ENCODE data around the gene NT5C3B.
A peak's percentile ranks its signal among the peaks of the same experiment; 100 is the strongest.

The NT5C3B gene

DNA sequence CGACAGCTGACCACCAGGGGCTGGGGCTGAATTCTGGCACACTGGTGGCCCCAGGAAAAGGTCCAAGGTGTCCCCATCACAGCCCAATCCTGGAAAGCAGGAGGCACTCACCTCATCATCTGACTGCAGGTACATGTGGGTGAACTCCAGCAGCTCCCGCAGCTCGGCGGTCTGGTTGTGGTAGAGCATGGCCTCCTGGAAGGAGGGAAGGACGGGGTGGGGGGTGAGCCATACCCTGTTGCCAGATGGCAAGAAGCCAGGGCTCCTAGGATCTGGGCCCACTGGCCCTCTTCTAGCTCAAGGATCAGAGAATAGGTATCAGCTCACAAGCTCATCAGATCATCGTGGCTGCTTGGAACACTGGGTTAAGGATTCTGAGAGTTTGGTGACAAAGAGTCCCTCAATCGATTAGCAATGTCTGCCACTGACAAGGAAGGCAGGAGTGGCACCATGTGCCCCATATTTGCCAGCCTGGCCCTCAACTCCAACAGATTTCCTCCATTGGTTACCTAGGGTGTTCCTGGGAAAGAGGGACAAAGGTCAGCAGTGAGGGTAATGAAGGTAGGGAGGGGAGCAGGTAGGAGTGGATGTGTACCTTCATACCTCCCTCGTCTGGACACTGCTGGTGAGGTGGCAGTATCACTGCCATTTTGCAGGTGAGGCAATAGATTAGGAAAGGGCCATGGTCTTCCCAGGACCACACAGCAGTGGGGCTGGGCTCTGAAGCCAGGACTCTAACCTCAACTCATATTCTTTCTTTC is 29.2 kb downstream of the NT5C3B start:
- DNase-seq = no peak

DNA sequence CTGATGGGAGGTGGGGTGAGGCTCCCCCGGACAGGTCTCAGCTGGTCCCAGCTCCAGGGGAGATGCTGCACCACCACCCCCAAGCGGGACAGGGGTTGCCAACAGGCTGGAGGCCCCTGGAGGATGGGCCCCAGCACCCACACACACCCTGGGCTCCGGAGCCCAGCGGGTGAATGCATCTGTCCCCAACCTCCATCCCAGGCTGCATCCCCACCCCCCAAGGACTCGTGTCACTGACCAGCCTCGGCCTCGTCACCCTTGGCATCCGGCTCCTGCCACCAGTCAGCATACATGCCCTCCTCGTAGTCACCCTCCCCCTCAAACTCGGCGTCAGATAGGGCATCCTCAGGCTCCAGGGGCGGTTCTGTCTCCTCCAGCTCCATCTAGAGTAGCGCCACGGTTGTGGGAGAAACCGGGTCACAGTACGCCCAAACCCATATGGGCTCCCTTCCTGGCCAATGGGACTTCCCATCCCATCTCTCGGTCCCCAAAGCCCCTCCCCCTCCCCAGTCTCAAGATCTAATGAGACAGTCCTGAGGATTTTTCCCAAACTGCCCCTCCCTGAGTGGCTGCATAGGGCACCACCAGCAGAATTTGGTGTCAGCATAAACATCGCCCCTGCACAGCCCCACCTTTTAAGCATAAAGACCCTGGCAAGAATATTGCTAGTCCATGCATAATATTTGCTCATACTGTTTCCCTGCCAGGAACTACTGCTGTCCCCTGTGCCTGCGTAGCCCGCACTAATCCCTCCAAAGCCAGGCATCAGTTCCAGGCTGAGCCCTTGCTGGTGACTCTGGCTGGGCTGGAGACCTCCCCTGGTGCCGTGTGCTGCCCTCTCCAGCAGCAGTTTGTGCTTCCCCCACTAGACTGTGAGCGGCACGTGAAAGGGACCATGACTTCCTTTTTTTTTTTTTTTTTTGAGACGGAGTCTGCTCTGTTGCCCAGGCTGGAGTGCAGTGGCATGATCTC is 32.7 kb downstream of the NT5C3B start:
- DNase-seq = peak; percentile 28 to 59

GRCh38 chr17:41801374-41802271 is 34.4 kb downstream of the NT5C3B start:
- peak; percentile 38 to 50 for DNase-seq

- DNase-seq = no peak
These were observed 35.2 kb downstream of the NT5C3B start for GRCh38 chr17:41800601-41801373.

DNA sequence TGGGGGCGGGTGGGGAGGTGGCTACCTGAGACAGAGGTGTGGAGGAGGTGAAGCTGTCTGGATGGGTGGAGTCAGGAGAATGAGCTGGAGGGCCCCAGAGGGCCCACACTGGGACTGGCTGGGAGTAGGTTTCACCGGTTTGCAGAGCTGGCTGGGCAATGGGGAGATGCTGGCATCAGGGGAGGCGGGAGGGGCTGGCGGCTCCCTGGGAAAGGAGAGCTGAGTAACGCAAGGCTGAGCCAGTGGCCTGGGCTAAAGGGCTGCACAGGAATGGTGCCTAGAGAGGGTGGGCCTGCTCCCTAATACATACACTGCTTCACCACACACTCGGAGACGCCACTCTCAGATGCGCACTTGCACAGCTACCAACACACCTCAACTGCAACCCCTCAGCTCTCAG is 36.7 kb downstream of the NT5C3B start:
- no peak for DNase-seq

DNA sequence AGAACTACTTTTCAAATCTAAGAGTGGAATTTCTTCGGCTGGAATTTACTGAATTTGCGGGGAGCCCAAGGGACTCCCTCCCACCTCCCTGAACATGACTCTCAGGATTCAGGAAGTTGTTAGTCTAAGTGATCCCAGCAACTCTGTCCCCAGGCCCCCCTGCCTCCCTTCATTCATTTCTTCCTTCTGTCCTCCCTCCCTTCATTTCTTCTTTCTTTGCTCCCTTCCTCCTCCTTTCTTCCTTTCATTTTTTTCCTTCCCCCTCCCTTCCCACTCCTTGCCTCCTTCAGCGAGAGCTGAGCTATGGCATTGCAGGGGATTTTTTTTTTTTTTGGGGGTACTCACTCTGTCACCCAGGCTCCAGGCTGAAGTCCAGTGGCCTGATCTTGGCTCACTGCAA is 38.7 kb downstream of the NT5C3B start:
- DNase-seq = no peak

DNA sequence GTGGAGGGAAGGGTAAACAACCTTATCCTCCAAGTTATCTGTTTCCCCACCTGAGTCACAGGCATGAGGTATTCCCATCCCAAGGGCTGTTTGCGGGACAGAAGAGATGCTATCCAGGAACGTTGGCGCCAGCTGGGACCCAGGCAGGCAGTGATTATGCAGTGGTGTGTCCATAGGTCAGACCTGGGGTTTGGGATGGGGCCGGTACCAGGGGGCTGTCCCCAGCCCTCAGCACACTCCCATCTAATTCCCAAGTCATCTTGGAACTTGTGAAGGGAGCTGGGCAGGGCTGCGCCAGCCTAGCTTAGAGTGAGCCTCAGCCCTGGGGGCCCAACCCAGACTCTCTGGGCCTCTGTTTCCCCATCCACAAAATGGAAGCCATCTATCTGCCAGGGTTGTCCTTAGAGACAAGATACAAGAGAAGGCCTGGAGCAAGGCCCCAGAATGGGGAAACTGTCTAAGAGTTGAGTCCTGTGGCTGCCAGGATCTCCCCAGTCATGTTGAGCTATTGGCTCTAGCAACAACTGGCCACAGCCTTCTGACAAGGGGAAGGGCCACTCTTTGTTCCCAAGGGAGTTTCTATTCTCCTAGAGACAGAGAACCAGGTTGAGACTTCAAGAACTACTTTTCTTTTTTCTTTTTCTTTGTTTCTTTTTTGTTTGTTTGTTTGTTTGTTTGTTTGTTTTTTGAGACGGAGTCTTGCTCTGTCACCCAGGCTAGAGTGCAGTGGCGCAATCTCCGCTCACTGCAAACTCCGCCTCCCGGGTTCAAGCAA is 39.7 kb downstream of the NT5C3B start:
- DNase-seq = no peak

- no peak for DNase-seq
These were observed 41.5 kb downstream of the NT5C3B start for GRCh38 chr17:41794540-41794975.

- no peak for DNase-seq
These were observed 42.1 kb downstream of the NT5C3B start for GRCh38 chr17:41793784-41794539.

GRCh38 chr17:41792845-41793783 is 42.9 kb downstream of the NT5C3B start:
- DNase-seq = no peak

- DNase-seq = no peak
These were observed 49.0 kb downstream of the NT5C3B start for GRCh38 chr17:41787021-41787418.

- peak; percentile 99 for DNase-seq
These were observed 49.6 kb downstream of the NT5C3B start, which contains the start of gene JUP for GRCh38 chr17:41786227-41787020. Gene JUP, minus strand, starts transcription at chr17:41786711. Its CDS starts 14,857 bp downstream, at chr17:41771854.

GRCh38 chr17:41785859-41786226 is 50.2 kb downstream of the NT5C3B start:
- peak in 1 of 2 experiments; percentile 54 for DNase-seq

DNA sequence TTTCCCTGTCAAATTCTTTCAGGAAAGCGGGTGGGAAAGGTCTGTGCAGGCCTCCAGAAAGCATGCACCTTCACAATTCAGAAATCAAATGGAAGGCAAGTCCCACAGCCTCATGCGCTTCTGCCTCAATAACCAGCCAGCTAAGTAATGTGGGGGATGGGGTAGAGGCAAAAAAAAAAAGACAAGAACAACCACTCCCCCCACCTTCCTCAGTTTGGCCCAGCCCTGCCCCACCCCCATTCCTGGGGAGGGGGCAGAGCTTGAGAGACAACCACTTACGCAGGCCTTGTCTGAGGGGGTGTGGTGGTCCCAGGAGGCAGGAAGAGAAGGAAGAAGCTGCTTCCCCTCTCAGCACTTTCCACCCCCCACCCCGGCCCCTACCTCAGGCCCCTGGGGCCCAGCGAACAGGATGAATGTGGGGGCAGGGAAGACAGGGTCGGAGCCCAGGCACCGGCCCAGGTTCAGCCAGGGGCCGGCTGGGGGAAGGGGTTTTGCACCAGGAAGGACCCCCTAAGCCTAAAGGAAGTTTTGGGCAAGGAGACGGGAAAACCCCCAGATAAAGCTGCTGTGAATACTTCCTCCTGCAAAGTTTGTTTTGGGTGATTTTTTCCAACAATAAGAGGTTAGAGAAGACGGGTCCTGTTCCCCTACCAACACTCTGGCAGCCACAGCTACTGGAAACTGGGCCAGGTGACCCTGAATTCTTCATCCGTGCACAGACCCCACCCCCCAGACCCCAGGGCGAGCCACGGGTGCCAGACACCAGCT is 50.8 kb downstream of the NT5C3B start:
- DNase-seq = no peak

GRCh38 chr17:41784207-41784744 is 51.8 kb downstream of the NT5C3B start:
- peak; percentile 44 to 51 for DNase-seq

- DNase-seq = no peak
These were observed 53.9 kb downstream of the NT5C3B start for GRCh38 chr17:41782142-41782541.
